A549 (cell line): Measurements from ENCODE around the gene TACC2. TPM values are rescaled to one million over a fixed set of nuclear protein-coding genes. Genes with fewer than 3 reads are reported as not detected.

Experiments used
- ATAC-seq, 2 experiments: fragments of 200-7000 bp in 1 of 2; fragments of >200 bp in 1 of 2; cut with Nextera tagmentation in 1 of 2; cut with Tn5 transposase in 1 of 2; 3 replicates each; pipeline versions ENCODE4 v1.8.0 to v1.9.1; 2018 to 2020; ENCODE audit warnings: mild to moderate bottlenecking in 1 of 2, moderate library complexity in 1 of 2
- CTCF ChIA-PET: fragments of 300-600 bp; sonication (Branson Sonifier 250); formaldehyde crosslinking; extraction: SDS; loops from one replicate; lab custom pipeline; 2021; ENCODE audit warnings: antibody characterized with exemption, inconsistent platforms; lab: Yijun Ruan, JAX
- POLR2A ChIA-PET: fragments of 350-600 bp; formaldehyde crosslinking; extraction: SDS; loops from one replicate; lab custom pipeline; 2021; ENCODE audit warnings: antibody characterized with exemption, inconsistent platforms; lab: Yijun Ruan, JAX
- DNase-seq, 2 experiments: peaks; one replicate each; pipeline versions ENCODE4 v3.0.0 to v3.0.0-alpha.2; 2011 to 2016; ENCODE audit warnings: low read depth in 1 of 2, low spot score in 1 of 2
- FAIRE-seq: peaks from 2 replicates; lab custom pipeline; 2011; peaks lifted over from hg19 to GRCh38; lab: Jason Lieb, UNC
- H3K27ac ChIP-seq, 2 experiments: fragments of >200 bp; sonication (Bioruptor Twin); formaldehyde crosslinking; 3 replicates each; pipeline ENCODE4 v1.5.1; 2016 to 2017
- H3K4me1 ChIP-seq: fragments of >200 bp; sonication (Bioruptor Twin); formaldehyde crosslinking; 3 replicates; pipeline ENCODE4 v1.6.1; 2016
- H3K4me2 ChIP-seq: fragments of >200 bp; sonication (Bioruptor Twin); formaldehyde crosslinking; 3 replicates; pipeline ENCODE4 v1.6.1; 2016
- H3K4me3 ChIP-seq: fragments of >200 bp; sonication (Bioruptor Twin); formaldehyde crosslinking; 3 replicates; pipeline ENCODE4 v1.5.1; 2016
- H3K9me3 ChIP-seq: fragments of >200 bp; sonication (Bioruptor Twin); formaldehyde crosslinking; 3 replicates; pipeline ENCODE4 v1.6.1; 2016
- BHLHE40 ChIP-seq: IDR thresholded peaks from 2 replicates; pipeline ENCODE4 v1.6.1; 2012; ENCODE audit warnings: low read depth, low read length, inconsistent platforms
- CHD2 ChIP-seq: fragments of 150-350 bp; IDR thresholded peaks from 2 replicates; pipeline ENCODE4 v1.6.1; 2014; ENCODE audit warnings: low read length; ENCODE audit not compliant: partially characterized antibody
- CHD4 ChIP-seq: fragments of 200-600 bp; sonication (generic); IDR thresholded peaks from 2 replicates; pipeline ENCODE4 v1.6.1; 2016; ENCODE audit warnings: antibody characterized with exemption, mild to moderate bottlenecking, borderline replicate concordance
- EP300 ChIP-seq, 2 experiments: fragments of >200 bp; sonication (Bioruptor Twin); formaldehyde crosslinking; IDR thresholded peaks; 2 replicates in 1 of 2; 3 replicates in 1 of 2; pipeline ENCODE4 v1.6.1; 2016 to 2017
- ESRRA ChIP-seq: fragments of 150-350 bp; IDR thresholded peaks from 2 replicates; pipeline ENCODE4 v1.6.1; 2014; ENCODE audit warnings: mild to moderate bottlenecking, low read length, borderline replicate concordance
- GATA3 ChIP-seq: IDR thresholded peaks from 2 replicates; pipeline ENCODE4 v1.6.1; 2012; ENCODE audit warnings: borderline replicate concordance
- HOXA7 ChIP-seq: fragments of 250-450 bp; sonication (Bioruptor Pico); IDR thresholded peaks from 2 replicates; pipeline ENCODE4 v1.5.0; 2020; ENCODE audit warnings: mild to moderate bottlenecking, moderate library complexity
- HOXB13 ChIP-seq: fragments of 250-450 bp; sonication (Bioruptor Pico); IDR thresholded peaks from 2 replicates; pipeline ENCODE4 v1.5.0; 2020; ENCODE audit warnings: low read depth, mild to moderate bottlenecking, moderate library complexity
- HOXB5 ChIP-seq: fragments of 250-450 bp; sonication (Bioruptor Pico); IDR thresholded peaks from 2 replicates; pipeline ENCODE4 v1.5.0; 2020; ENCODE audit warnings: mild to moderate bottlenecking, moderate library complexity
- JUN ChIP-seq, 2 experiments: fragments of >200 bp; sonication (Bioruptor Twin); formaldehyde crosslinking; IDR thresholded peaks; 2 replicates in 1 of 2; 3 replicates in 1 of 2; pipeline ENCODE4 v1.6.1; 2016 to 2017
- MYC ChIP-seq: IDR thresholded peaks from 2 replicates; pipeline ENCODE4 v1.6.1; 2012; ENCODE audit warnings: mild to moderate bottlenecking, inconsistent platforms, low read length, improper control_type of control experiment, borderline replicate concordance
- POLR2AphosphoS2 ChIP-seq: conservative IDR thresholded peaks from 2 replicates; pipeline ENCODE4 v1.6.1; 2012; ENCODE audit warnings: low read length, improper control_type of control experiment, inconsistent platforms
- TFCP2L1 ChIP-seq: fragments of 250-450 bp; sonication (Bioruptor Pico); IDR thresholded peaks from 2 replicates; pipeline ENCODE4 v1.5.0; 2021; ENCODE audit warnings: mild to moderate bottlenecking
- ZC3H11A ChIP-seq: fragments of 450-650 bp; IDR thresholded peaks from 2 replicates; pipeline ENCODE4 v1.6.1; 2014; ENCODE audit warnings: antibody characterized with exemption, mild to moderate bottlenecking
- ZNF302 ChIP-seq: fragments of 250-450 bp; sonication (Bioruptor Pico); IDR thresholded peaks from 2 replicates; pipeline ENCODE4 v1.9.0; 2021; ENCODE audit warnings: inconsistent platforms, mild to moderate bottlenecking, moderate library complexity
- ZSCAN20 ChIP-seq: fragments of 250-450 bp; sonication (Bioruptor Pico); IDR thresholded peaks from 2 replicates; pipeline ENCODE4 v1.8.0; 2022; ENCODE audit warnings: mild to moderate bottlenecking, moderate library complexity
- WGBS: methylation state at CpG from one replicate; pipeline ENCODE4 v1.1.6; 2017; ENCODE audit errors: missing lambda C conversion rate; 5-methylcytosine and 5-hydroxymethylcytosine counted together
- polyA plus RNA-seq, 4 experiments: library from polyadenylated mRNA; depleted of rRNA in 3 of 4; stranded (reverse); fragments of >200 nt; fragmentation: RNase III in 1 of 4; extraction: RNeasy Plus Mini Kit Qiagen cat#74134 plus additional on column Dnase treatment in 1 of 4; gene quantifications; 2 replicates in 3 of 4; 3 replicates in 1 of 4; pipeline ENCODE4 v1.2.3, GENCODE V29; 2011 to 2017
- TF ChIP-seq, protein P1 (sequence below): fragments of 150-350 bp; IDR thresholded peaks from 2 replicates; pipeline ENCODE4 v1.6.1; 2014; ENCODE audit warnings: low read depth, mild to moderate bottlenecking, low read length
- TF ChIP-seq, protein P2 (sequence below): IDR thresholded peaks from 2 replicates; pipeline ENCODE4 v1.6.1; 2012; ENCODE audit warnings: low read depth, borderline replicate concordance
- TF ChIP-seq, protein P3 (sequence below): fragments of >200 bp; sonication (Bioruptor Twin); formaldehyde crosslinking; IDR thresholded peaks from 3 replicates; pipeline ENCODE4 v1.5.1; 2016
- TF ChIP-seq, protein P4 (sequence below): IDR thresholded peaks from 2 replicates; pipeline ENCODE4 v1.6.1; 2012
- TF ChIP-seq, protein P5 (sequence below): fragments of 250-450 bp; sonication (Bioruptor Pico); IDR thresholded peaks from 2 replicates; pipeline ENCODE4 v1.5.0; 2021; ENCODE audit warnings: mild to moderate bottlenecking, moderate library complexity, borderline replicate concordance
- TF ChIP-seq, protein P6 (sequence below): fragments of >200 bp; sonication (Bioruptor Twin); formaldehyde crosslinking; IDR thresholded peaks from 2 replicates; pipeline ENCODE4 v1.6.1; 2016

The TACC2 gene
- polyA plus RNA-seq, 2 of the 4 experiments (the other 2 are of a cell fraction), result 83.3 to 128 TPM

DNA sequence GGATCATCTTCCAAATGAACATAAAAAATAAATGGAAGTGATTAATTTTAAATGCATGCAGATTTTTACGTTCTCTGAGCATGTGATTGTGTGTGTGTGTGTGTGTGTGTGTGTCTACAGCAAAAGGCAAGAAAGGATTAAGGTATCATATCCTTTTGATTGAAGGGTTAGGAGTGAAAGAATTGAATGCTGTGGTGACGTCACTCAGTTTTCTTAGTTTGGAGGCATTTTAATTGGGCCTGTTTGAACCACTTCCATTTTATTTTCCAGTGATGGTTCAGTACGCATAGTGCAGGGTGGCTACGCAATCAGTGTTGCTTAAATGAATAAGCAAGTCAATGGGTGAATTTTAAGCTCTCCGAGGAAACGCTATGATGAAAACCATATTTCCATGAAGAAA is 31.3 kb downstream of the TACC2 start (continued):
- TF ChIP-seq BHLHE40 (no peak), HOXB5 (CRISPR knock-in tag) (no peak), GATA3 (no peak), ESRRA (no peak), ZC3H11A (no peak)
- TF ChIP-seq, protein P1, sequence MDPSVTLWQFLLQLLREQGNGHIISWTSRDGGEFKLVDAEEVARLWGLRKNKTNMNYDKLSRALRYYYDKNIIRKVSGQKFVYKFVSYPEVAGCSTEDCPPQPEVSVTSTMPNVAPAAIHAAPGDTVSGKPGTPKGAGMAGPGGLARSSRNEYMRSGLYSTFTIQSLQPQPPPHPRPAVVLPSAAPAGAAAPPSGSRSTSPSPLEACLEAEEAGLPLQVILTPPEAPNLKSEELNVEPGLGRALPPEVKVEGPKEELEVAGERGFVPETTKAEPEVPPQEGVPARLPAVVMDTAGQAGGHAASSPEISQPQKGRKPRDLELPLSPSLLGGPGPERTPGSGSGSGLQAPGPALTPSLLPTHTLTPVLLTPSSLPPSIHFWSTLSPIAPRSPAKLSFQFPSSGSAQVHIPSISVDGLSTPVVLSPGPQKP, result no peak

DNA sequence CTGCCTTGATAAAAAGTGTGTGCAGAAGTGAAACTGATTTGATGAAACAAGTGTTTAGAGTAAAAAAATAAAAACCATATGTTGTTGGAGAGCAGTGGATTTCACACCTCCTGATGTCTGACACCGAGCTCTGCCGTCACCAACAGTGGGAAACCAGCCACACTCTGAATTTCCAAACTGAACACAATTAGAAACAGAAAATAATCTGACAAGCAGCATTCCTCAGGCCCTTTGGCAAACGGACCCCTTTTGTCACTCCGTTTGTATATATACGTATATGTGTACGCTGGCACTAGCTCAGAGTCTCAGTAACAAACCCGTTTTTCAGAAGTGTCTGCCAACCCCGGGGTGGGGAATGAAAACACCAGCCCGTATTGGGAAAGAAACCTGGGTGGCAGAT is 32.4 kb downstream of the TACC2 start:
- Histone ChIP-seq H3K27ac (no peak overlapping the region; a peak in 1 of 6 replicates), H3K4me2 (no peak overlapping the region), H3K9me3 (no peaks in the 10 kb centered on the region), H3K4me3 (no peak overlapping the region), H3K4me1 (peaks cover 17% of the 10 kb centered on the region)
- no peak for DNase-seq
- no peak for ATAC-seq
- FAIRE-seq, result no peak
- ChIA-PET CTCF (interaction anchor here (0.8 to 1.4 kb wide), 4 partner anchors 9 to 121 kb away, joined by 3 to 5 read pairs (median 3); no protein-coding TSS in a partner anchor), POLR2A (no interaction called here)
- WGBS, result 72% methylated on average over 9 of the region's 9 CpGs
- TF ChIP-seq CHD2 (no peak), HOXA7 (CRISPR knock-in tag) (no peak), HOXB13 (no peak), POLR2AphosphoS2 (no peak), ESRRA (no peak), JUN (IDR thresholded peaks at IDR 0.05) (no peak), GATA3 (no peak), CHD4 (no peak), BHLHE40 (no peak), TFCP2L1 (CRISPR knock-in tag) (no peak), ZSCAN20 (CRISPR knock-in tag) (no peak), EP300 (IDR thresholded peaks at IDR 0.05) (no peak), MYC (no peak), ZNF302 (CRISPR knock-in tag) (no peak)
- TF ChIP-seq, protein P2, sequence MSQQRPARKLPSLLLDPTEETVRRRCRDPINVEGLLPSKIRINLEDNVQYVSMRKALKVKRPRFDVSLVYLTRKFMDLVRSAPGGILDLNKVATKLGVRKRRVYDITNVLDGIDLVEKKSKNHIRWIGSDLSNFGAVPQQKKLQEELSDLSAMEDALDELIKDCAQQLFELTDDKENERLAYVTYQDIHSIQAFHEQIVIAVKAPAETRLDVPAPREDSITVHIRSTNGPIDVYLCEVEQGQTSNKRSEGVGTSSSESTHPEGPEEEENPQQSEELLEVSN, result no peak
- TF ChIP-seq, protein P1, result no peak
- TF ChIP-seq, protein P3, sequence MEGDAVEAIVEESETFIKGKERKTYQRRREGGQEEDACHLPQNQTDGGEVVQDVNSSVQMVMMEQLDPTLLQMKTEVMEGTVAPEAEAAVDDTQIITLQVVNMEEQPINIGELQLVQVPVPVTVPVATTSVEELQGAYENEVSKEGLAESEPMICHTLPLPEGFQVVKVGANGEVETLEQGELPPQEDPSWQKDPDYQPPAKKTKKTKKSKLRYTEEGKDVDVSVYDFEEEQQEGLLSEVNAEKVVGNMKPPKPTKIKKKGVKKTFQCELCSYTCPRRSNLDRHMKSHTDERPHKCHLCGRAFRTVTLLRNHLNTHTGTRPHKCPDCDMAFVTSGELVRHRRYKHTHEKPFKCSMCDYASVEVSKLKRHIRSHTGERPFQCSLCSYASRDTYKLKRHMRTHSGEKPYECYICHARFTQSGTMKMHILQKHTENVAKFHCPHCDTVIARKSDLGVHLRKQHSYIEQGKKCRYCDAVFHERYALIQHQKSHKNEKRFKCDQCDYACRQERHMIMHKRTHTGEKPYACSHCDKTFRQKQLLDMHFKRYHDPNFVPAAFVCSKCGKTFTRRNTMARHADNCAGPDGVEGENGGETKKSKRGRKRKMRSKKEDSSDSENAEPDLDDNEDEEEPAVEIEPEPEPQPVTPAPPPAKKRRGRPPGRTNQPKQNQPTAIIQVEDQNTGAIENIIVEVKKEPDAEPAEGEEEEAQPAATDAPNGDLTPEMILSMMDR, result no peak
- TF ChIP-seq, protein P4, sequence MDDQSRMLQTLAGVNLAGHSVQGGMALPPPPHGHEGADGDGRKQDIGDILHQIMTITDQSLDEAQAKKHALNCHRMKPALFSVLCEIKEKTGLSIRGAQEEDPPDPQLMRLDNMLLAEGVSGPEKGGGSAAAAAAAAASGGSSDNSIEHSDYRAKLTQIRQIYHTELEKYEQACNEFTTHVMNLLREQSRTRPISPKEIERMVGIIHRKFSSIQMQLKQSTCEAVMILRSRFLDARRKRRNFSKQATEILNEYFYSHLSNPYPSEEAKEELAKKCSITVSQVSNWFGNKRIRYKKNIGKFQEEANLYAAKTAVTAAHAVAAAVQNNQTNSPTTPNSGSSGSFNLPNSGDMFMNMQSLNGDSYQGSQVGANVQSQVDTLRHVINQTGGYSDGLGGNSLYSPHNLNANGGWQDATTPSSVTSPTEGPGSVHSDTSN, result no peak
- TF ChIP-seq, protein P5, sequence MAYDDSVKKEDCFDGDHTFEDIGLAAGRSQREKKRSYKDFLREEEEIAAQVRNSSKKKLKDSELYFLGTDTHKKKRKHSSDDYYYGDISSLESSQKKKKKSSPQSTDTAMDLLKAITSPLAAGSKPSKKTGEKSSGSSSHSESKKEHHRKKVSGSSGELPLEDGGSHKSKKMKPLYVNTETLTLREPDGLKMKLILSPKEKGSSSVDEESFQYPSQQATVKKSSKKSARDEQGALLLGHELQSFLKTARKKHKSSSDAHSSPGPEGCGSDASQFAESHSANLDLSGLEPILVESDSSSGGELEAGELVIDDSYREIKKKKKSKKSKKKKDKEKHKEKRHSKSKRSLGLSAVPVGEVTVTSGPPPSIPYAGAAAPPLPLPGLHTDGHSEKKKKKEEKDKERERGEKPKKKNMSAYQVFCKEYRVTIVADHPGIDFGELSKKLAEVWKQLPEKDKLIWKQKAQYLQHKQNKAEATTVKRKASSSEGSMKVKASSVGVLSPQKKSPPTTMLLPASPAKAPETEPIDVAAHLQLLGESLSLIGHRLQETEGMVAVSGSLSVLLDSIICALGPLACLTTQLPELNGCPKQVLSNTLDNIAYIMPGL (CRISPR knock-in tag), result no peak
- TF ChIP-seq, protein P6, sequence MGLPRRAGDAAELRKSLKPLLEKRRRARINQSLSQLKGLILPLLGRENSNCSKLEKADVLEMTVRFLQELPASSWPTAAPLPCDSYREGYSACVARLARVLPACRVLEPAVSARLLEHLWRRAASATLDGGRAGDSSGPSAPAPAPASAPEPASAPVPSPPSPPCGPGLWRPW, result no peak
